ENCODE results near the gene ELF2.

Gene ELF2

DNA sequence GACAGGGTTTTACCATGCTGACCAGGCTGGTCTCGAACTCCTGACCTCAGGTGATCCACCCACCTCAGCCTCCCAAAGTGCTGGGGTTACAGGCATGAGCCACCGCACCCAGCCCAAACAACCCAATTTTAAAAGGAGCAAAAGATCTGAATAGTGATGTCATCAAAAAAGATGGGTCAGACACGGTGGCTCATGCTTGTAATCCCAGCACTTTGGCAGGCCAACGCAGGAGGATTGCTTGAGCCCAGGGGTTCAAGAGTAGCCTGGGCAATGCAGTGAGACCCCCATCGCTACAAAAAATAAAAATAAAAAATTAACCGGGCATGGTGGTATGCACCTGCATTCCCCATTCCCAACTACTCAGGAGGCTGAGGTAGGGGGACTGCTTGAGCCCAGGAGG lies 6.1 kb downstream of the ELF2 start:
- no peak for DNase-seq
- H3K36me3 ChIP-seq (ENCODE audit: insufficient read depth, low read length): no peaks in the 10 kb centered on the region
- H3K27me3 ChIP-seq (ENCODE audit: insufficient read depth, low read length, poor library complexity): no peaks in the 10 kb centered on the region
- no peak overlapping the region for H3K9ac ChIP-seq (ENCODE audit: low read depth, low read length)
- peaks cover 91% of the 10 kb centered on the region for H3K79me2 ChIP-seq (ENCODE audit: insufficient read depth, low read length)
- H3K9me3 ChIP-seq (ENCODE audit: insufficient read depth, low read length, severe bottlenecking): no peaks in the 10 kb centered on the region
- no peak overlapping the region for H2AFZ ChIP-seq (ENCODE audit: low read depth, low read length)
- no peak overlapping the region for H3K27ac ChIP-seq (ENCODE audit: low read length)
- peaks cover 43% of the 10 kb centered on the region for H4K20me1 ChIP-seq (ENCODE audit: insufficient read depth, low read length)
- TF ChIP-seq EZH2 (IDR thresholded peaks at IDR 0.05; ENCODE audit: borderline replicate concordance, low read depth, low read length, severe bottlenecking): no peak
- H3K4me2 ChIP-seq (ENCODE audit: insufficient read depth, low read length): no peak overlapping the region
- ATAC-seq (ENCODE audit: insufficient read depth, low read depth): no peak
- no peak overlapping the region for H3K4me3 ChIP-seq (ENCODE audit: low read depth in 1 of 2, low read length in 2 of 2)
- H3K4me1 ChIP-seq (ENCODE audit: insufficient read depth, low read length): peaks cover 21% of the 10 kb centered on the region

- TF ChIP-seq CTCF (IDR thresholded peaks at IDR 0.05; ENCODE audit: borderline replicate concordance, extremely low read depth, low read length, poor library complexity, severe bottlenecking) (peak; percentile 43), EZH2 (IDR thresholded peaks at IDR 0.05; ENCODE audit: borderline replicate concordance, low read depth, low read length, severe bottlenecking) (no peak)
- H3K4me1 ChIP-seq (ENCODE audit: insufficient read depth, low read length): peaks cover 3% of the 10 kb centered on the region
- H3K36me3 ChIP-seq (ENCODE audit: insufficient read depth, low read length): no peaks in the 10 kb centered on the region
- H4K20me1 ChIP-seq (ENCODE audit: insufficient read depth, low read length): peaks cover 29% of the 10 kb centered on the region; the same call in 1 of the 2 replicates
- no peak overlapping the region for H3K9ac ChIP-seq (ENCODE audit: low read depth, low read length)
- no peak for DNase-seq
- no peak overlapping the region for H3K4me3 ChIP-seq (ENCODE audit: low read depth in 1 of 2, low read length in 2 of 2)
- no peak overlapping the region for H2AFZ ChIP-seq (ENCODE audit: low read depth, low read length)
- no peak overlapping the region for H3K4me2 ChIP-seq (ENCODE audit: insufficient read depth, low read length)
- H3K79me2 ChIP-seq (ENCODE audit: insufficient read depth, low read length): peaks cover 90% of the 10 kb centered on the region
- H3K9me3 ChIP-seq (ENCODE audit: insufficient read depth, low read length, severe bottlenecking): no peaks in the 10 kb centered on the region
- peak; percentile 48; the same call in 1 of the 3 replicates for ATAC-seq (ENCODE audit: insufficient read depth, low read depth)
- no peak overlapping the region for H3K27ac ChIP-seq (ENCODE audit: low read length)
- H3K27me3 ChIP-seq (ENCODE audit: insufficient read depth, low read length, poor library complexity): no peaks in the 10 kb centered on the region
These were observed 9.1 kb downstream of the ELF2 start for GRCh38 chr4:139167774-139168444.

GRCh38 chr4:139164731-139165130 lies 12.3 kb downstream of the ELF2 start:
- no peak for DNase-seq

More at GRCh38 chr4:139164731-139165130, 12.3 kb downstream of the ELF2 start:
- Histone ChIP-seq H3K4me3 (ENCODE audit: low read depth in 1 of 2, low read length in 2 of 2) (no peak overlapping the region), H3K27ac (ENCODE audit: low read length) (no peak overlapping the region), H3K9ac (ENCODE audit: low read depth, low read length) (no peak overlapping the region), H3K9me3 (ENCODE audit: insufficient read depth, low read length, severe bottlenecking) (no peaks in the 10 kb centered on the region), H3K79me2 (ENCODE audit: insufficient read depth, low read length) (peaks cover 90% of the 10 kb centered on the region), H3K4me2 (ENCODE audit: insufficient read depth, low read length) (no peak overlapping the region), H3K27me3 (ENCODE audit: insufficient read depth, low read length, poor library complexity) (no peaks in the 10 kb centered on the region), H3K36me3 (ENCODE audit: insufficient read depth, low read length) (no peaks in the 10 kb centered on the region), H2AFZ (ENCODE audit: low read depth, low read length) (no peak overlapping the region), H4K20me1 (ENCODE audit: insufficient read depth, low read length) (peaks cover 20% of the 10 kb centered on the region; the same call in 1 of the 2 replicates), H3K4me1 (ENCODE audit: insufficient read depth, low read length) (no peaks in the 10 kb centered on the region)
- TF ChIP-seq CTCF (IDR thresholded peaks at IDR 0.05; ENCODE audit: borderline replicate concordance, extremely low read depth, low read length, poor library complexity, severe bottlenecking) (no peak), EZH2 (IDR thresholded peaks at IDR 0.05; ENCODE audit: borderline replicate concordance, low read depth, low read length, severe bottlenecking) (no peak)
- no peak for ATAC-seq (ENCODE audit: insufficient read depth, low read depth)

Measured in DND-41 (cell line).